ENCODE data around the gene PKMYT1.
"Not testable (repeated sequence)": the region's sequence is repeated elsewhere in the genome, so short reads cannot be mapped to it uniquely, and the experiment has no call there.

PKMYT1 gene

GRCh38 chr16:2955779-2956578, 24.3 kb downstream of the PKMYT1 start:
- no peak for DNase-seq

- no peak for DNase-seq
Observed at GRCh38 chr16:2955438-2955778, 24.8 kb downstream of the PKMYT1 start.

GRCh38 chr16:2954656-2955381, 25.4 kb downstream of the PKMYT1 start:
- no peak for DNase-seq

- no peak for DNase-seq
Observed at GRCh38 chr16:2953706-2954627, 26.3 kb downstream of the PKMYT1 start.

- DNase-seq = no peak
Observed at GRCh38 chr16:2952679-2953078, 27.6 kb downstream of the PKMYT1 start.

GRCh38 chr16:2950773-2951172, 29.5 kb downstream of the PKMYT1 start:
- DNase-seq = no peak

- DNase-seq = no peak
Observed at GRCh38 chr16:2950353-2950724, 29.9 kb downstream of the PKMYT1 start.

GRCh38 chr16:2949705-2950352, 30.4 kb downstream of the PKMYT1 start:
- no peak for DNase-seq

GRCh38 chr16:2948807-2949704, 31.2 kb downstream of the PKMYT1 start:
- no peak for DNase-seq

GRCh38 chr16:2946649-2947048, 33.6 kb downstream of the PKMYT1 start:
- no peak for DNase-seq

- not testable (repeated sequence) for DNase-seq
Observed at GRCh38 chr16:2943716-2944115, 36.5 kb downstream of the PKMYT1 start.

- no peak for DNase-seq
Observed at GRCh38 chr16:2942045-2942444, 38.2 kb downstream of the PKMYT1 start.

GRCh38 chr16:2939968-2940367, 40.3 kb downstream of the PKMYT1 start:
- no peak for DNase-seq

- no peak for DNase-seq
Observed at GRCh38 chr16:2938206-2938605, 42.0 kb downstream of the PKMYT1 start.

GRCh38 chr16:2937170-2937569, 43.1 kb downstream of the PKMYT1 start:
- DNase-seq = no peak

GRCh38 chr16:2936436-2937011, 43.7 kb downstream of the PKMYT1 start:
- no peak for DNase-seq

- DNase-seq = no peak
Observed at GRCh38 chr16:2934450-2934849, 45.8 kb downstream of the PKMYT1 start.

- DNase-seq = no peak
Observed at GRCh38 chr16:2933701-2934100, 46.5 kb downstream of the PKMYT1 start.

GRCh38 chr16:2933136-2933535, 47.1 kb downstream of the PKMYT1 start:
- no peak for DNase-seq

GRCh38 chr16:2931231-2931914, 48.9 kb downstream of the PKMYT1 start:
- not testable (repeated sequence) for DNase-seq

- DNase-seq = no peak
Observed at GRCh38 chr16:2930236-2930635, 50.0 kb downstream of the PKMYT1 start.
